GM18505 (cell line): ENCODE data around the gene MRPS7.
"Not testable (repeated sequence)": the region's sequence is repeated elsewhere in the genome, so short reads cannot be mapped to it uniquely, and the experiment has no call there.

ENCODE experiments used
- ATAC-seq: cut with Tn5 transposase; IDR thresholded peaks from one replicate; pipeline ENCODE4 v1.9.1; 2021; ENCODE audit not compliant: unreplicated experiment
- POLR2A ChIP-seq: IDR thresholded peaks from 4 replicates; pipeline ENCODE4 v1.6.1; 2011; ENCODE audit warnings: borderline replicate concordance; ENCODE audit not compliant: insufficient read depth, insufficient read length; ENCODE audit errors: extremely low read depth

MRPS7 gene

GRCh38 chr17:75252039-75252816 is 9.5 kb upstream of the MRPS7 start:
- no peak for ATAC-seq
- TF ChIP-seq POLR2A: no peak

- not testable (repeated sequence) for ATAC-seq
Observed at GRCh38 chr17:75255954-75256698, 5.6 kb upstream of the MRPS7 start.

- ATAC-seq: not testable (repeated sequence)
Observed at GRCh38 chr17:75257228-75257627, 4.5 kb upstream of the MRPS7 start.

- ATAC-seq: peak; percentile 19
Observed at GRCh38 chr17:75260641-75261335, 891 bp upstream of the MRPS7 start.

GRCh38 chr17:75262112-75262606 is 480 bp downstream of the MRPS7 start:
- no peak for TF ChIP-seq POLR2A
- no peak for ATAC-seq

More at GRCh38 chr17:75260641-75261335, 891 bp upstream of the MRPS7 start:
- no peak for TF ChIP-seq POLR2A

- no peak for TF ChIP-seq POLR2A
- ATAC-seq: no peak
Observed at GRCh38 chr17:75263055-75263454, 1.4 kb downstream of the MRPS7 start.

- ATAC-seq: no peak
- no peak for TF ChIP-seq POLR2A
Observed at GRCh38 chr17:75265614-75266315, 4.1 kb downstream of the MRPS7 start.

GRCh38 chr17:75266316-75267152 is 4.9 kb downstream of the MRPS7 start:
- ATAC-seq: no peak
- peak; percentile 13 for TF ChIP-seq POLR2A

GRCh38 chr17:75267153-75267410 is 5.4 kb downstream of the MRPS7 start:
- no peak for TF ChIP-seq POLR2A
- no peak for ATAC-seq

- no peak for ATAC-seq
- peak; percentile 16 for TF ChIP-seq POLR2A
Observed at GRCh38 chr17:75267411-75268232, 5.9 kb downstream of the MRPS7 start.

- ATAC-seq: no peak
Observed at GRCh38 chr17:75269844-75270217, 8.2 kb downstream of the MRPS7 start.

GRCh38 chr17:75270218-75270965 is 8.7 kb downstream of the MRPS7 start:
- TF ChIP-seq POLR2A: peak; percentile 75
- peak; percentile 24 for ATAC-seq

More at GRCh38 chr17:75269844-75270217, 8.2 kb downstream of the MRPS7 start:
- no peak for TF ChIP-seq POLR2A

- TF ChIP-seq POLR2A: peak; percentile 64
- peak; percentile 19 for ATAC-seq
Observed at GRCh38 chr17:75270966-75271232, 9.2 kb downstream of the MRPS7 start, which contains the start of gene MIF4GD. Gene MIF4GD (minus strand): TSS chr17:75271231. CDS start chr17:75270195, 1,036 bp downstream.
